GM12878 (cell line): Measurements from ENCODE around the gene UGT1A6. TPM values are rescaled to one million over a fixed set of nuclear protein-coding genes. Genes with fewer than 3 reads are reported as not detected.

ENCODE experiments used
- ATAC-seq: fragments of 200-7000 bp; cut with Tn5 transposase; 3 replicates; pipeline ENCODE4 v1.9.1; 2020; ENCODE audit warnings: mild to moderate bottlenecking, moderate library complexity
- BruUV-seq: library from RNA; stranded (reverse); fragments of 400-500 nt; replicated peaks from 2 replicates; lab custom pipeline; 2021; lab: Mats Ljungman, UMichigan
- CTCF ChIA-PET: fragments of 300-600 bp; sonication (Branson Sonifier 250); formaldehyde crosslinking; extraction: SDS; loops from one replicate; lab custom pipeline; 2021; ENCODE audit warnings: inconsistent platforms; lab: Yijun Ruan, JAX
- POLR2A ChIA-PET: fragments of 350-600 bp; formaldehyde crosslinking; extraction: SDS; loops from one replicate; lab custom pipeline; 2021; ENCODE audit warnings: inconsistent platforms; lab: Charles Lee
- RAD21 ChIA-PET: fragments of 300-600 bp; sonication (Branson Sonifier 250); formaldehyde crosslinking; loops from one replicate; lab custom pipeline; 2023; ENCODE audit warnings: antibody characterized with exemption; ENCODE audit not compliant: unreplicated experiment; lab: Charles Lee
- SMC1A ChIA-PET: fragments of 300-600 bp; sonication (Branson Sonifier 250); formaldehyde crosslinking; loops from one replicate; lab custom pipeline; 2023; ENCODE audit not compliant: unreplicated experiment, uncharacterized antibody; lab: Charles Lee
- DNase-seq: peaks from one replicate; pipeline ENCODE4 v3.0.0-alpha.2; 2011; ENCODE audit warnings: low read depth, low spot score
- FAIRE-seq: peaks from 3 replicates; lab custom pipeline; 2011; peaks lifted over from hg19 to GRCh38; lab: Jason Lieb, UNC
- H2AFZ ChIP-seq: 2 replicates; pipeline ENCODE4 v1.6.0; 2011; ENCODE audit warnings: low read depth, low read length, control low read depth; ENCODE audit not compliant: control insufficient read depth
- H3K27ac ChIP-seq: 2 replicates; pipeline ENCODE4 v1.5.1; 2011; ENCODE audit warnings: control low read depth; ENCODE audit not compliant: control insufficient read depth, insufficient read depth
- H3K27me3 ChIP-seq, 2 experiments: replicated peaks in 1 of 2; 2 replicates each; pipeline versions ENCODE4 v1.6.0 to v1.6.1; 2011; ENCODE audit warnings: low read length in 1 of 2; ENCODE audit not compliant: control insufficient read depth in 2 of 2, insufficient read depth in 2 of 2
- H3K36me3 ChIP-seq, 2 experiments: 2 replicates each; pipeline ENCODE4 v1.5.1; 2011; ENCODE audit warnings: low read length in 1 of 2; ENCODE audit not compliant: control insufficient read depth in 2 of 2, insufficient read depth in 2 of 2
- H3K4me1 ChIP-seq: 2 replicates; pipeline ENCODE4 v1.6.1; 2011; ENCODE audit warnings: mild to moderate bottlenecking, low read length, moderate library complexity, mixed read lengths; ENCODE audit not compliant: control insufficient read depth, insufficient read depth
- H3K4me2 ChIP-seq: 2 replicates; pipeline ENCODE4 v1.6.0; 2011; ENCODE audit warnings: control low read depth; ENCODE audit not compliant: control insufficient read depth, insufficient read depth
- H3K4me3 ChIP-seq: fragments of 200-600 bp; sonication (generic); 2 replicates; pipeline ENCODE4 v1.5.1; 2016
- H3K79me2 ChIP-seq: 2 replicates; pipeline ENCODE4 v1.6.0; 2011; ENCODE audit warnings: low read length; ENCODE audit not compliant: control insufficient read depth, insufficient read depth
- H3K9ac ChIP-seq: 2 replicates; pipeline ENCODE4 v1.8.0; 2011; ENCODE audit warnings: low read length, control low read depth, mixed read lengths; ENCODE audit not compliant: control insufficient read depth, insufficient read depth
- H3K9me3 ChIP-seq: replicated peaks from 3 replicates; pipeline ENCODE4 v1.5.1; 2011; ENCODE audit warnings: mild to moderate bottlenecking, low read length; ENCODE audit not compliant: control insufficient read depth, insufficient read depth
- H4K20me1 ChIP-seq: 2 replicates; pipeline ENCODE4 v1.6.0; 2011; ENCODE audit not compliant: control insufficient read depth, insufficient read depth
- ATF2 ChIP-seq: IDR thresholded peaks from 2 replicates; pipeline ENCODE4 v1.6.1; 2012; ENCODE audit warnings: low read length, inconsistent platforms
- ATF3 ChIP-seq: IDR thresholded peaks from 2 replicates; pipeline ENCODE4 v1.6.1; 2011; ENCODE audit warnings: low read depth, mild to moderate bottlenecking, low read length, moderate library complexity, borderline replicate concordance; ENCODE audit errors: extremely low read depth
- BRCA1 ChIP-seq: IDR thresholded peaks from 2 replicates; pipeline ENCODE4 v1.6.1; 2011; ENCODE audit warnings: low read depth, low read length, improper control_type of control experiment
- CREB1 ChIP-seq: IDR thresholded peaks from 2 replicates; pipeline ENCODE4 v1.6.1; 2012; ENCODE audit warnings: low read depth, mild to moderate bottlenecking, inconsistent platforms
- CREM ChIP-seq: IDR thresholded peaks from 2 replicates; pipeline ENCODE4 v1.6.1; 2014; ENCODE audit warnings: antibody characterized with exemption, low read depth
- E2F4 ChIP-seq: IDR thresholded peaks from 2 replicates; pipeline ENCODE4 v1.6.1; 2012; ENCODE audit warnings: low read depth, low read length, improper control_type of control experiment
- EED ChIP-seq: sonication (generic); IDR thresholded peaks from 2 replicates; pipeline ENCODE4 v1.6.1; 2016; ENCODE audit warnings: antibody characterized with exemption, low read depth
- EP300 ChIP-seq, 2 experiments: fragments of 150-350 bp in 1 of 2; IDR thresholded peaks; 2 replicates each; pipeline ENCODE4 v1.6.1; 2011 to 2012; ENCODE audit warnings: low read depth in 2 of 2, low read length in 2 of 2, borderline replicate concordance in 1 of 2, improper control_type of control experiment in 1 of 2, inconsistent platforms in 1 of 2; ENCODE audit not compliant: control insufficient read depth in 1 of 2
- GABPA ChIP-seq: IDR thresholded peaks from 2 replicates; pipeline ENCODE4 v1.6.1; 2014; ENCODE audit warnings: antibody characterized with exemption, low read depth, mild to moderate bottlenecking, inconsistent platforms
- HDGF ChIP-seq: fragments of 450-650 bp; IDR thresholded peaks from 2 replicates; pipeline ENCODE4 v1.6.1; 2016; ENCODE audit warnings: antibody characterized with exemption
- RB1 ChIP-seq: fragments of 450-650 bp; formaldehyde crosslinking; IDR thresholded peaks from 2 replicates; pipeline ENCODE4 v1.6.1; 2017; ENCODE audit warnings: mild to moderate bottlenecking, borderline replicate concordance
- RCOR1 ChIP-seq: conservative IDR thresholded peaks from 2 replicates; pipeline ENCODE4 v1.6.1; 2012; ENCODE audit warnings: low read depth, low read length, improper control_type of control experiment
- RELA ChIP-seq: fragments of 450-650 bp; IDR thresholded peaks from 2 replicates; pipeline ENCODE4 v1.8.0; 2014; ENCODE audit warnings: borderline replicate concordance; ENCODE audit not compliant: partially characterized antibody
- ZNF384 ChIP-seq: IDR thresholded peaks from 2 replicates; pipeline ENCODE4 v1.6.1; 2012; ENCODE audit warnings: low read depth, mild to moderate bottlenecking, low read length, improper control_type of control experiment, borderline replicate concordance
- WGBS: methylation state at CpG from one replicate; pipeline ENCODE4 v1.1.6; 2016; ENCODE audit warnings: low lambda C conversion rate; ENCODE audit not compliant: insufficient replicate concordance, insufficient coverage; ENCODE audit errors: missing lambda C conversion rate; 5-methylcytosine and 5-hydroxymethylcytosine counted together
- in situ Hi-C: fragments of 300-500 bp; cut with MboI; formaldehyde crosslinking; loops from 9 replicates; pipeline ENCODE4 v1.14.3; 2018; ENCODE audit warnings: mixed read lengths
- intact Hi-C: fragments of 100-400 bp; cut with micrococcal nuclease; formaldehyde crosslinking; loops from one replicate; pipeline ENCODE4 v1.14.2; 2022; ENCODE audit not compliant: unreplicated experiment
- polyA plus RNA-seq, 11 experiments: library from polyadenylated mRNA; depleted of rRNA in 4 of 11; unstranded in 6 of 11; stranded (reverse) in 5 of 11; fragments of >200 nt; fragmentation: Nextera tagmentation in 4 of 11; fragmentation: Illumina TruSeq in 1 of 11; extraction: Ambion mirVana in 4 of 11; extraction: Trizol in 1 of 11; gene quantifications; 1 replicate in 1 of 11; 2 replicates in 10 of 11; pipeline versions ENCODE4 v1.2.1 to v1.2.3, GENCODE V29; 2011 to 2016; ENCODE audit warnings: inconsistent platforms in 2 of 11, missing spikeins in 2 of 11, low read depth in 1 of 11
- total RNA-seq, 4 experiments: library from RNA; depleted of rRNA in 3 of 4; stranded (reverse); fragments of >200 nt in 3 of 4; fragmentation: Illumina TruSeq in 1 of 4; extraction: Trizol in 1 of 4; gene quantifications; 2 replicates each; pipeline versions ENCODE4 v1.2.1 to v1.2.3, GENCODE V29; 2013 to 2021

The UGT1A6 gene
- total and polyA plus RNA-seq, 10 of the 15 experiments (the other 5 are each of a cell fraction or from before 2014, with no cell fraction given), result not detected

- Histone ChIP-seq H3K9ac (no peak overlapping the region), H3K4me3 (no peak overlapping the region), H3K27me3 (no peaks in the 10 kb centered on the region; a peak in 2 of 4 replicates), H4K20me1 (no peaks in the 10 kb centered on the region), H3K36me3 (no peaks in the 10 kb centered on the region), H3K27ac (no peak overlapping the region), H2AFZ (no peak overlapping the region), H3K79me2 (no peaks in the 10 kb centered on the region), H3K9me3 (no peaks in the 10 kb centered on the region), H3K4me2 (no peak overlapping the region), H3K4me1 (no peaks in the 10 kb centered on the region)
- RAD21 ChIA-PET, result no interaction called here
- FAIRE-seq (no peak), DNase-seq (no peak)
- SMC1A ChIA-PET, result no interaction called here
- in situ Hi-C loops (no loop called here), intact Hi-C loops (no loop called here)
- WGBS, result 27% methylated on average over 14 of the region's 14 CpGs
- BruUV-seq, result no TSS peak
- POLR2A ChIA-PET, result no interaction called here
- CTCF ChIA-PET, result no interaction called here
- TF ChIP-seq BRCA1, result no peak
- no peak for TF ChIP-seq RCOR1
- TF ChIP-seq HDGF, result no peak
- TF ChIP-seq RELA, result no peak
- TF ChIP-seq RB1, result no peak
- TF ChIP-seq, all 136 proteins: peak for 0
- ATAC-seq, result no peak
Observed at GRCh38 chr2:233798335-233799086, 105.8 kb downstream of the UGT1A6 start.

DNA sequence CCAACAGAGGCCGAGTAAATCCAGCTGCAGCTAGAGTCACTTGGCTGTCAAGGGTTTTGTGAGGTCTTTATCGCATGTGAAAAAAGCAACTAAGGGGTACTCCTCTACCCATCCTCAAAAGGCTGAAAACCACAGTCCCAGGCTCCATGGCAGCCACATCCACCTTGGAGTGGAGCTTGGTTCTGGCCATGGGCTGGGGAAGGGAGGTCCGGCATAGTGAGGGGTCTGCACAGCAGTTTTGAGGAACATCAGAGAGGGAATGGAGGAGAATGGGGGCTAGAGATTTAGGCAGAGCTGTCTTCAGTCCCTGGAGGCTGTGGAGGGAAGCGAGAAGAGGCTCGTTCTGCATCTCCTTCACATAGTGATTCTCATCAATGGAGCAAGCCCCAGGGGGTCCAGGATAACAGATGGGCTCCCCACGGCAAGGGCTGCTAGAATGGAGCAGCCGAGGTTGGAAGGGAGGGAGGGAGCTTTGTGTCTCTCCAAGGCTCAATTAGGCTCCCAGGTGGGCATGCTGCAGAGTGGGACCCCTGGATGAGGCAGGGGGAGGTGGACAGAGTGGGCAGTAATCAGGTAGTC, 106.5 kb downstream of the UGT1A6 start:
- no peaks in the 10 kb centered on the region for H3K79me2 ChIP-seq
- ChIA-PET SMC1A (no interaction called here), POLR2A (no interaction called here), CTCF (no interaction called here), RAD21 (no interaction called here)
- FAIRE-seq (no peak), DNase-seq (no peak), ATAC-seq (no peak)
- H3K4me2 ChIP-seq, result no peak overlapping the region
- H2AFZ ChIP-seq, result no peak overlapping the region
- H3K4me1 ChIP-seq, result no peaks in the 10 kb centered on the region
- in situ Hi-C loops, result no loop called here
- intact Hi-C loops, result no loop called here
- BruUV-seq, result no TSS peak
- H3K4me3 ChIP-seq, result no peak overlapping the region
- H3K27me3 ChIP-seq, result no peaks in the 10 kb centered on the region; a peak in 1 of 4 replicates
- no peaks in the 10 kb centered on the region for H4K20me1 ChIP-seq
- no peaks in the 10 kb centered on the region for H3K36me3 ChIP-seq
- 25% methylated on average over 7 of the region's 7 CpGs for WGBS
- no peak overlapping the region for H3K27ac ChIP-seq
- no peak overlapping the region for H3K9ac ChIP-seq
- H3K9me3 ChIP-seq, result no peaks in the 10 kb centered on the region
- TF ChIP-seq CREB1 (no peak), ATF2 (no peak), RELA (no peak), E2F4 (no peak), EP300 (IDR thresholded peaks at IDR 0.05; ENCODE audit: borderline replicate concordance in 1 of 2, control insufficient read depth in 1 of 2, low read depth in 2 of 2, low read length in 2 of 2) (no peak), CREM (no peak), ATF3 (no peak), GABPA (no peak), EED (no peak), ZNF384 (no peak)
